T-cell (primary cell): ENCODE data around the gene CCDC148. TPM values are rescaled to one million over a fixed set of nuclear protein-coding genes. Genes with fewer than 3 reads are reported as not detected.

Source experiments
- ATAC-seq, 4 experiments: fragments of 200-7000 bp in 3 of 4; fragments of 150-1000 bp in 1 of 4; cut with Tn5 transposase; replicated peaks in 1 of 4; 1 replicate in 3 of 4; 2 replicates in 1 of 4; pipeline ENCODE4 v1.10.0; 2021; ENCODE audit warnings: moderate library complexity in 3 of 4, mild to moderate bottlenecking in 2 of 4, moderate number of reproducible peaks in 1 of 4
- CTCF ChIA-PET, 2 donors: fragments of 300-600 bp; sonication (Branson Sonifier 250); formaldehyde crosslinking; loops; one replicate each; lab custom pipeline; 2022; ENCODE audit warnings: antibody characterized with exemption in 2 of 2; lab: Charles Lee
- POLR2A ChIA-PET, 2 donors: fragments of 300-600 bp; sonication (Branson Sonifier 250); formaldehyde crosslinking; loops; one replicate each; lab custom pipeline; 2022; ENCODE audit warnings: antibody characterized with exemption in 2 of 2; lab: Charles Lee
- DNase-seq, 35 experiments: peaks; one replicate each; pipeline versions ENCODE4 v3.0.0 to v3.0.0-alpha.2; 2013 to 2023
- H3K27ac ChIP-seq: one replicate; pipeline ENCODE4 v1.5.1; 2013; ENCODE audit warnings: low read length
- H3K27me3 ChIP-seq, 2 experiments: replicated peaks in 1 of 2; 1 replicate in 1 of 2; 2 replicates in 1 of 2; pipeline versions ENCODE4 v1.6.1 to v1.7.0; 2013; ENCODE audit warnings: low read length in 1 of 2, mixed read lengths in 1 of 2; ENCODE audit not compliant: control insufficient read depth in 2 of 2, insufficient read depth in 2 of 2; ENCODE audit errors: extremely low read depth in 1 of 2
- H3K36me3 ChIP-seq, 2 donors: 1 replicate in 1 of 2; 2 replicates in 1 of 2; pipeline versions ENCODE4 v1.6.1 to v1.7.0; 2013; ENCODE audit warnings: low read length in 1 of 2; ENCODE audit not compliant: control insufficient read depth in 2 of 2, insufficient read depth in 1 of 2; ENCODE audit errors: extremely low read depth in 1 of 2
- H3K4me1 ChIP-seq, 2 experiments: 1 replicate in 1 of 2; 2 replicates in 1 of 2; pipeline versions ENCODE4 v1.6.1 to v1.7.0; 2013; ENCODE audit warnings: low read length in 2 of 2, mixed read lengths in 1 of 2; ENCODE audit not compliant: insufficient read depth in 2 of 2, control insufficient read depth in 1 of 2; ENCODE audit errors: extremely low read depth in 1 of 2
- H3K4me3 ChIP-seq, 2 donors: 1 replicate in 1 of 2; 2 replicates in 1 of 2; pipeline versions ENCODE4 v1.5.1 to v1.7.0; 2013; ENCODE audit warnings: mild to moderate bottlenecking in 2 of 2, low read length in 1 of 2, moderate library complexity in 1 of 2; ENCODE audit not compliant: control insufficient read depth in 1 of 2; ENCODE audit errors: extremely low read depth in 1 of 2
- H3K9me3 ChIP-seq: 2 replicates; pipeline ENCODE4 v1.7.0; 2013
- H3K27ac Mint-ChIP-seq, 2 donors: one replicate each; pipeline ENCODE4 v1.8.0; 2020 to 2021; ENCODE audit warnings: mild to moderate bottlenecking in 2 of 2, mixed read lengths in 2 of 2
- H3K27me3 Mint-ChIP-seq, 2 donors: one replicate each; pipeline ENCODE4 v1.8.0; 2021 to 2022; ENCODE audit warnings: mixed read lengths in 2 of 2
- H3K36me3 Mint-ChIP-seq: one replicate; pipeline ENCODE4 v1.8.0; 2021; ENCODE audit warnings: mixed read lengths
- H3K4me1 Mint-ChIP-seq, 3 donors: one replicate each; pipeline ENCODE4 v1.8.0; 2020 to 2022; ENCODE audit warnings: mixed read lengths in 3 of 3, mild to moderate bottlenecking in 1 of 3
- H3K4me3 Mint-ChIP-seq, 3 donors: one replicate each; pipeline ENCODE4 v1.8.0; 2020 to 2022; ENCODE audit warnings: mild to moderate bottlenecking in 3 of 3, mixed read lengths in 3 of 3, moderate library complexity in 3 of 3
- H3K9me3 Mint-ChIP-seq, 3 donors: one replicate each; pipeline ENCODE4 v1.8.0; 2020 to 2022; ENCODE audit warnings: mixed read lengths in 3 of 3
- WGBS: methylation state at CpG from one replicate; pipeline ENCODE4 v1.1.5; 2013; ENCODE audit warnings: missing lambda C conversion rate; ENCODE audit not compliant: insufficient coverage; 5-methylcytosine and 5-hydroxymethylcytosine counted together
- total RNA-seq, 35 experiments: library from RNA in 6 of 35; stranded (reverse) in 6 of 35; fragments of 120-200 nt in 1 of 35; gene quantifications; one replicate each; pipeline versions ENCODE4 v1.2.1 to v1.2.4 and lab custom pipeline; 2013 to 2026

CCDC148 gene
- total RNA-seq, 5 donors from 2014 or later (not counting 1 experiment from before 2014, with no cell fraction given): not detected

DNA sequence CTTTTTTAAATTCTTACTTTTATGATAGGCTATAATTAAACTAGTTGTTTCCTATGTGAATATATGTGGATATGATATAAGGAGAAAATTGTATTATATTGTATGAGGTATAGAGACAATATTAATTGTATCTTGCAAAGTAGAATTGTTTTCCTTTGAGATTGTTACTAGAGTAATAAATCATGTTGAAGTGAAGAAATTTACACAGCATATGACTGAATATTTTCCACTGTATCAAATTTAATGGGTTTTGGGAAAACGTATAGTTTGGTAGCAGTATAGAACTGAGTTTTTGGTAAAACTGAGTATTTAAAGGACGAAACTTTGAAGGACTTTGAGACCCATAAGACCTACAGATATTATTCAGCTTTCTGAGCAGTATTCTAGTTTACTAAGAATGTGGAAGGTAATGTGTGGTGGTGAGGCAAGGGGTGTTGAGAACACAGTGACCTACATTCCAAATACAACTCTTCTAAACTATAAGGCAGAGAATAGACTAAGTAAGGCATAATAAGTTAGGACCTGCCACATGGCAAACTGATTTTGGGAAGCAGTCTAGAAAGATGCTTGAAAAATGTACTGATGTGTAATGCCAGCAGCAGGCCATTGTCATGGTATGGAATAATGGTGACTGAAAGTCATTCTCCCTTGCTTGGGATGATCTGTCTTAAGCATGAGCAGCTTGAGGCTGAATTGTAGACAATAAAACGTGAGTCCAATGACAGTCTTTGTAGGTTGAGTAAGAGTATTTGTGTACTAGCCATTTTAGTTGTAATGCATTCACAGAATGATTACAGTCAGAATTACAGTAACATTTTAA, 29.8 kb upstream of the CCDC148 start:
- no peak for DNase-seq
- Histone ChIP-seq H3K9me3 (no peaks in the 10 kb centered on the region), H3K27me3 (no peaks in the 10 kb centered on the region), H3K27ac (no peak overlapping the region), H3K4me1 (no peaks in the 10 kb centered on the region), H3K36me3 (no peaks in the 10 kb centered on the region), H3K4me3 (no peak overlapping the region)
- H3K4me3 Mint-ChIP-seq: no peak overlapping the region
- ChIA-PET POLR2A (no interaction called here), CTCF (no interaction called here)
- H3K4me1 Mint-ChIP-seq: peaks cover 0 to 5% (median 2%) of the 10 kb centered on the region in 3 donors
- peaks cover 4% of the 10 kb centered on the region for H3K36me3 Mint-ChIP-seq
- no CpG with 5 or more reads among the region's 3 CpGs for WGBS
- no peak for ATAC-seq
- no peak overlapping the region for H3K27ac Mint-ChIP-seq
- no peaks in the 10 kb centered on the region for H3K27me3 Mint-ChIP-seq
- H3K9me3 Mint-ChIP-seq: no peaks in the 10 kb centered on the region

DNA sequence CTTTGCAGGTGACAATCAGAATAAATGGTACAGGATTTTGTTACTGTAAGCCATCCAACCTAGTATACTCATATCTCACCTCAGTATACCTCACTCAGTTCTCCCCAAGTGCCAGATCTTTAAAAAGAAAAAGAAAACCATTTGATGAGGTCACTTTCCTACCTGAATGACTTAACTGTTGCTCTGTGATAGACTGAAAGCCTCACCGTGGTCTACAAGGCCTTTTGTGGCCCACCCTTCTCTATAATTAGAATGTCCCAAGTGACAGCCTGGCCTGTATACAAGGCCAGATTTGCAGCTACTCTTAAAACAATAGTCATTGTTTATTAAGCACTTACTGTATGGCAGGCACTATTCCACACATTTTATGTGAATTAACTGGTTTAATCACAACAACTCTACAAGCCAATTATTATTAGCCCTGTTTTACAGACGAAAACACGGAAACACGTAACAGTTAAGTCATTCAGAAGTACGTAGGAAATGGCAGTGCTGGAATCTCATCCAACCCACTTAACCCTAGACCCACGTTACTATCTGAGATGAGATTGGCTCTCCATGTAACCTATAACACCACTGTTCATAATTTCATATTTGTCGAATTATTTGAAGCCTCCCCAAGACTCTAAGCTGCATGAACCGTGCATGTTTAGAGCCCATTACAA, 28.5 kb upstream of the CCDC148 start:
- Mint-ChIP-seq H3K9me3 (no peaks in the 10 kb centered on the region), H3K36me3 (peaks cover 3% of the 10 kb centered on the region), H3K4me1 (peaks cover 0 to 5% (median 2%) of the 10 kb centered on the region in 3 donors), H3K27ac (no peak overlapping the region), H3K4me3 (no peak overlapping the region), H3K27me3 (no peaks in the 10 kb centered on the region)
- no peaks in the 10 kb centered on the region for H3K27me3 ChIP-seq
- DNase-seq (no peak), ATAC-seq (no peak)
- ChIA-PET CTCF (no interaction called here), POLR2A (no interaction called here)
- no peaks in the 10 kb centered on the region for H3K4me1 ChIP-seq
- H3K36me3 ChIP-seq: no peaks in the 10 kb centered on the region
- H3K27ac ChIP-seq: no peak overlapping the region
- no peak overlapping the region for H3K4me3 ChIP-seq
- WGBS: 100% methylated on average over 5 of the region's 8 CpGs
- H3K9me3 ChIP-seq: no peaks in the 10 kb centered on the region

DNA sequence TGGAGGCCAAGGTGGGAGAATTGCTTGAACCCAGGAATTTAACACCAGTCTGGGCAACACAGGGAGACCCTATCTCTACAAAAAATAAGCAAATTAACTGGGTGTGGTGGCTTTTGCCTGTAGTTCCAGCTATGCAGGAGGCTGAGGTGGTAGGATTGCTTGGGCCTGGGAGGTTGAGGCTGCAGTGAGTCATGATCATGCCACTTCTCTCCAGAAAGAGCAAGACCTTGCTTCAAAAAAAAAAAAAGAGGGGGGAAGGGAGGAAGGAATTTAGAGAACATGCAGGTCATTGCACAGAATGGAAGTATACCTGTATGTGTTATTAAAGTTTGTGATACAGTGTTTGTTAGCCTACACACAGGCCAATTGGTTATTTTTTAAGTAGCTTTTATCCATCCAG, 26.0 kb upstream of the CCDC148 start:
- Histone ChIP-seq H3K9me3 (no peaks in the 10 kb centered on the region), H3K27me3 (no peaks in the 10 kb centered on the region), H3K36me3 (no peaks in the 10 kb centered on the region), H3K4me3 (no peak overlapping the region), H3K27ac (no peak overlapping the region), H3K4me1 (peaks cover 0 to 5% of the 10 kb centered on the region in 2 experiments)
- ChIA-PET POLR2A (no interaction called here), CTCF (no interaction called here)
- H3K36me3 Mint-ChIP-seq: peaks cover 3% of the 10 kb centered on the region
- ATAC-seq: no peak
- H3K4me1 Mint-ChIP-seq: peaks cover 8 to 12% (median 10%) of the 10 kb centered on the region in 3 donors
- no peak overlapping the region for H3K27ac Mint-ChIP-seq
- no peak overlapping the region for H3K4me3 Mint-ChIP-seq
- no peak for DNase-seq
- no peaks in the 10 kb centered on the region for H3K27me3 Mint-ChIP-seq
- no peaks in the 10 kb centered on the region for H3K9me3 Mint-ChIP-seq

DNA sequence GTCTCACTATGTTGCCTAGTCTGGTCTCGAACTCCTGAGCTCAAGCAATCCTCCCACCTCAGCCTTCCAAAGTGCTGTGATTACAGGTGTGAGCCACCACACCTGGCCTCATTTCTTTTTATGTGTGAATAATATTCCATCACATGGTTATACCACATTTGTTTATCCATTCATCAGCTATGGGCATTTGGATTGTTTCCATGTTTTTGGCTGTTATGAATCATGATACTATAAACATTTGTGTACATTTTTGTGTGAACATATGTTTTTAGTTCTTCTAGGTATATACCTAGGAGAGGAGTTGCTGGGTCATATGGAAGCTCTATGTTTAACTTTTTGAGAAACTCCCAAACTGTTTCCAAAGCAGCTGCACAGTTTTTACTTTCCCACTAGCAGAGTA, 24.6 kb upstream of the CCDC148 start:
- no peak for ATAC-seq
- H3K4me1 Mint-ChIP-seq: peaks cover 20 to 23% (median 23%) of the 10 kb centered on the region in 3 donors
- peaks cover 0 to 11% of the 10 kb centered on the region in 2 experiments for H3K4me1 ChIP-seq
- ChIA-PET CTCF (no interaction called here), POLR2A (no interaction called here)
- DNase-seq: no peak
- H3K27me3 Mint-ChIP-seq: no peaks in the 10 kb centered on the region
- H3K36me3 ChIP-seq: no peaks in the 10 kb centered on the region
- no peaks in the 10 kb centered on the region for H3K9me3 Mint-ChIP-seq
- whole genome bisulfite sequencing: no CpG with 5 or more reads among the region's 1 CpG
- H3K4me3 ChIP-seq: no peak overlapping the region
- no peak overlapping the region for H3K4me3 Mint-ChIP-seq
- no peaks in the 10 kb centered on the region for H3K9me3 ChIP-seq
- H3K27me3 ChIP-seq: no peaks in the 10 kb centered on the region
- no peak overlapping the region for H3K27ac ChIP-seq
- no peak overlapping the region for H3K27ac Mint-ChIP-seq
- peaks cover 3% of the 10 kb centered on the region for H3K36me3 Mint-ChIP-seq

DNA sequence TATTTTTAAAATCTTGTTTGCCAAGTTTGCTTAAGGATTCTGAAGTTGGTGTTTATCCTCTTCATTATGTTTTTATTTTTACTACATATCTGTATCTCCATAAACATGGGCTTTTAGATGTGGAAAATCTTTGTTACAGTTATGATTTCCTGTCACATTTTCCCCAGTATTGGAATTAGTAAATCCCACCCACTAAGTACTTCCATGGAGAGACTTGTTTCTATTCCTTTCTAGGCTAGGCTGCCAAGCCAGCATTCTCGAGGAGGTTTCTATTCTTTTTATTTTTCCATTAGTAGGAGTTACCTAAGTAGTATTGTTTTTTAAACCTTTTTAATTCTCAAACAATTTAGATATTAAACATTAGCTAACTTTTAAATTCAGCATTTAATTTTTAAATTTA, 22.3 kb upstream of the CCDC148 start:
- DNase-seq (no peak), ATAC-seq (no peak)
- CTCF ChIA-PET: interaction anchor here in 1 of 2 donors (1.3 to 2.2 kb wide), 2 partner anchors 14 to 15 kb away, joined by 3 to 9 read pairs; no protein-coding TSS in a partner anchor
- H3K9me3 ChIP-seq: no peaks in the 10 kb centered on the region
- Mint-ChIP-seq H3K27ac (no peak overlapping the region), H3K9me3 (no peaks in the 10 kb centered on the region), H3K4me1 (peaks cover 28 to 31% (median 30%) of the 10 kb centered on the region in 3 donors), H3K27me3 (no peaks in the 10 kb centered on the region), H3K4me3 (no peak overlapping the region), H3K36me3 (peaks cover 3% of the 10 kb centered on the region)
- no peaks in the 10 kb centered on the region for H3K27me3 ChIP-seq
- H3K36me3 ChIP-seq: no peaks in the 10 kb centered on the region
- peaks cover 0 to 11% of the 10 kb centered on the region in 2 experiments for H3K4me1 ChIP-seq
- WGBS: no CpG with 5 or more reads among the region's 1 CpG
- H3K27ac ChIP-seq: no peak overlapping the region
- POLR2A ChIA-PET: interaction anchor here in 1 of 2 donors (0.6 to 1.4 kb wide), 2 partner anchors 21 to 837 kb away, joined by 3 read pairs; no protein-coding TSS in a partner anchor
- no peak overlapping the region for H3K4me3 ChIP-seq

DNA sequence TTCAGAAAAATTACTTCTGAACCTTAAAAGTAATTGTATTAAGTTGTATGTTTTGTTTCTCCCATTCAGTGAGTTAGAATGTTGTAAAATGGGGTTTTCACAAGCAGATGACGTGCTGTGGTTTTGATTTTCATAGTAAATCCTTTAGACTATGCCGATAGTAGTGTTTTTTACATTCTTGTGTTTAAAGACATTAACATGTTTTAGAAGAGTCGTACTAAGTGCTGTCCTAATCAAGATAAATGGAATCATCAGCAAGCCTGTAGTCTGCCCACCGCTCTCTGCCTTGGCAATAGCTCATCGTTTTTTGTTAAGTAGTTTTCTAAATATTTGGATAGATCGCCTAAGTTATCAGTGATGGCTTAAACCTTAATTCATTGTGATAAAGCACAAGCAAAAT, 21.7 kb upstream of the CCDC148 start:
- Histone ChIP-seq H3K27ac (no peak overlapping the region), H3K36me3 (no peaks in the 10 kb centered on the region), H3K9me3 (no peaks in the 10 kb centered on the region), H3K27me3 (no peaks in the 10 kb centered on the region), H3K4me3 (no peak overlapping the region), H3K4me1 (peaks cover 0 to 11% of the 10 kb centered on the region in 2 experiments)
- Mint-ChIP-seq H3K9me3 (peaks cover 0 to 2% (median 0%) of the 10 kb centered on the region in 3 donors), H3K27ac (peak overlapping the region; percentile 16 to 22), H3K4me1 (peaks cover 28 to 31% (median 28%) of the 10 kb centered on the region in 3 donors), H3K27me3 (no peaks in the 10 kb centered on the region), H3K4me3 (no peak overlapping the region), H3K36me3 (peaks cover 2% of the 10 kb centered on the region)
- DNase-seq (no peak), ATAC-seq (no peak)
- WGBS: 100% methylated on average over 2 of the region's 6 CpGs
- POLR2A ChIA-PET: interaction anchor here in 1 of 2 donors (0.7 kb wide), 1 partner anchor 600 kb away, joined by 3 read pairs; no protein-coding TSS in a partner anchor
- CTCF ChIA-PET: interaction anchor here (0.6 to 2.2 kb wide), 4 partner anchors 12 to 456 kb away, joined by 3 to 9 read pairs (median 5); no protein-coding TSS in a partner anchor
